Neuronal stem cell (in vitro differentiated cells): ENCODE data around the gene IMMP2L.

Source experiments
- DNase-seq: peaks from one replicate; pipeline ENCODE4 v3.0.0-alpha.2; 2013; ENCODE audit warnings: low spot score
- H2AFZ ChIP-seq: one replicate; pipeline ENCODE4 v1.6.1; 2013; ENCODE audit warnings: mild to moderate bottlenecking, low read length, inconsistent platforms
- H2AK5ac ChIP-seq: 2 replicates; pipeline ENCODE4 v1.6.1; 2013; ENCODE audit warnings: low read depth, mild to moderate bottlenecking, inconsistent platforms, low read length, moderate library complexity, mixed read lengths
- H2BK120ac ChIP-seq: 2 replicates; pipeline ENCODE4 v1.6.1; 2013; ENCODE audit warnings: low read depth, mild to moderate bottlenecking, inconsistent platforms, low read length, moderate library complexity, mixed read lengths
- H2BK12ac ChIP-seq: one replicate; pipeline ENCODE4 v1.6.1; 2013; ENCODE audit warnings: low read length, inconsistent platforms
- H2BK15ac ChIP-seq: 2 replicates; pipeline ENCODE4 v1.6.1; 2013; ENCODE audit warnings: mild to moderate bottlenecking, low read length, inconsistent platforms, mixed read lengths
- H2BK5ac ChIP-seq: one replicate; pipeline ENCODE4 v1.6.1; 2013; ENCODE audit warnings: inconsistent platforms, mild to moderate bottlenecking, low read length, moderate library complexity
- H3K14ac ChIP-seq: one replicate; pipeline ENCODE4 v1.6.1; 2013; ENCODE audit warnings: low read length, inconsistent platforms
- H3K18ac ChIP-seq: 2 replicates; pipeline ENCODE4 v1.6.1; 2013; ENCODE audit warnings: low read length, inconsistent platforms
- H3K23ac ChIP-seq: 2 replicates; pipeline ENCODE4 v1.6.1; 2013; ENCODE audit warnings: low read depth, mild to moderate bottlenecking, mixed read lengths, low read length, inconsistent platforms; ENCODE audit not compliant: poor library complexity
- H3K27ac ChIP-seq: replicated peaks from 3 replicates; pipeline ENCODE4 v1.5.1; 2013; ENCODE audit warnings: low read length, inconsistent platforms
- H3K27me3 ChIP-seq, 3 experiments: 2 replicates each; pipeline ENCODE4 v1.6.1; 2013; ENCODE audit warnings: low read length in 3 of 3, mild to moderate bottlenecking in 2 of 3, inconsistent platforms in 1 of 3, low read depth in 1 of 3, mixed read lengths in 1 of 3, moderate library complexity in 1 of 3; ENCODE audit not compliant: control insufficient read depth in 3 of 3, insufficient read depth in 3 of 3
- H3K36me3 ChIP-seq, 2 donors: replicated peaks in 1 of 2; 2 replicates each; pipeline ENCODE4 v1.6.1; 2013; ENCODE audit warnings: low read length in 2 of 2; ENCODE audit not compliant: control insufficient read depth in 2 of 2, insufficient read depth in 2 of 2
- H3K4ac ChIP-seq: 2 replicates; pipeline ENCODE4 v1.6.1; 2013; ENCODE audit warnings: inconsistent platforms, mild to moderate bottlenecking, low read length, moderate library complexity
- H3K4me1 ChIP-seq, 2 donors: 1 replicate in 1 of 2; 2 replicates in 1 of 2; pipeline ENCODE4 v1.6.1; 2013; ENCODE audit warnings: low read length in 2 of 2, low read depth in 1 of 2; ENCODE audit not compliant: control insufficient read depth in 2 of 2, insufficient read depth in 1 of 2
- H3K4me2 ChIP-seq: one replicate; pipeline ENCODE4 v1.6.1; 2013; ENCODE audit warnings: mild to moderate bottlenecking, low read length, inconsistent platforms; ENCODE audit not compliant: insufficient read depth, poor library complexity, severe bottlenecking
- H3K4me3 ChIP-seq, 2 donors: 2 replicates each; pipeline ENCODE4 v1.5.1; 2013; ENCODE audit warnings: low read length in 2 of 2, mild to moderate bottlenecking in 2 of 2, inconsistent platforms in 1 of 2, moderate library complexity in 1 of 2
- H3K79me1 ChIP-seq: one replicate; pipeline ENCODE4 v1.6.1; 2013; ENCODE audit warnings: low read depth, mild to moderate bottlenecking, inconsistent platforms, low read length, moderate library complexity
- H3K9ac ChIP-seq: one replicate; pipeline ENCODE4 v1.6.1; 2013; ENCODE audit warnings: mild to moderate bottlenecking, low read depth, low read length, inconsistent platforms; ENCODE audit not compliant: poor library complexity
- H3K9me3 ChIP-seq, 2 donors: replicated peaks in 1 of 2; 2 replicates each; pipeline versions ENCODE3 to v1.6.1; 2013; ENCODE audit warnings: low read length in 2 of 2, mild to moderate bottlenecking in 2 of 2, inconsistent platforms in 1 of 2, low read depth in 1 of 2, mixed read lengths in 1 of 2, moderate library complexity in 1 of 2; ENCODE audit not compliant: control insufficient read depth in 2 of 2, insufficient read depth in 1 of 2
- H4K8ac ChIP-seq: one replicate; pipeline ENCODE4 v1.6.1; 2013; ENCODE audit warnings: low read depth, mild to moderate bottlenecking, inconsistent platforms, low read length, moderate library complexity
- H4K91ac ChIP-seq: one replicate; pipeline ENCODE4 v1.6.1; 2013; ENCODE audit warnings: low read length, low read depth, mild to moderate bottlenecking, inconsistent platforms; ENCODE audit not compliant: poor library complexity
- WGBS, 2 donors: extraction: QIAGEN DNeasy Blood & Tissue Kit; methylation state at CpG; one replicate each; pipeline ENCODE4 v1.1.7; 2013; ENCODE audit warnings: missing lambda C conversion rate in 2 of 2, mixed read lengths in 1 of 2; ENCODE audit not compliant: insufficient read length in 2 of 2, insufficient replicate concordance in 1 of 2; ENCODE audit errors: extremely low coverage in 2 of 2; 5-methylcytosine and 5-hydroxymethylcytosine counted together

Gene IMMP2L

GRCh38 chr7:111045449-111045848, 516.8 kb downstream of the IMMP2L start:
- no peaks in the 10 kb centered on the region for H3K27me3 ChIP-seq
- H2BK15ac ChIP-seq, result no peak overlapping the region
- H3K36me3 ChIP-seq, result no peaks in the 10 kb centered on the region
- H2BK120ac ChIP-seq, result no peak overlapping the region
- no peak overlapping the region for H4K91ac ChIP-seq
- no peak overlapping the region for H4K8ac ChIP-seq
- DNase-seq, result no peak
- H3K4me1 ChIP-seq, result peaks cover 0 to 9% of the 10 kb centered on the region in 2 donors
- no peak overlapping the region for H3K14ac ChIP-seq
- H3K79me1 ChIP-seq, result no peaks in the 10 kb centered on the region
- peaks cover 0 to 3% of the 10 kb centered on the region in 2 donors for H3K9me3 ChIP-seq
- H3K23ac ChIP-seq, result no peak overlapping the region
- H3K4ac ChIP-seq, result no peak overlapping the region
- no peak overlapping the region for H3K18ac ChIP-seq
- H2AK5ac ChIP-seq, result no peak overlapping the region
- H3K4me3 ChIP-seq, result no peak overlapping the region
- H3K9ac ChIP-seq, result no peak overlapping the region
- H2BK12ac ChIP-seq, result no peak overlapping the region
- peak overlapping the region; percentile 6 for H2AFZ ChIP-seq
- H3K4me2 ChIP-seq, result no peak overlapping the region
- H2BK5ac ChIP-seq, result no peak overlapping the region
- H3K27ac ChIP-seq, result no peak overlapping the region

- H3K23ac ChIP-seq, result no peak overlapping the region
- no peaks in the 10 kb centered on the region for H3K9me3 ChIP-seq
- no peak overlapping the region for H2BK12ac ChIP-seq
- H2BK5ac ChIP-seq, result no peak overlapping the region
- DNase-seq, result no peak
- no peak overlapping the region for H3K4me2 ChIP-seq
- no peaks in the 10 kb centered on the region for H3K79me1 ChIP-seq
- no peak overlapping the region for H2AK5ac ChIP-seq
- H3K4ac ChIP-seq, result no peak overlapping the region
- no peak overlapping the region for H2BK120ac ChIP-seq
- H4K91ac ChIP-seq, result no peak overlapping the region
- no peak overlapping the region for H3K14ac ChIP-seq
- H4K8ac ChIP-seq, result no peak overlapping the region
- H3K4me3 ChIP-seq, result no peak overlapping the region
- no peak overlapping the region for H2BK15ac ChIP-seq
- H2AFZ ChIP-seq, result no peak overlapping the region
- H3K27me3 ChIP-seq, result no peaks in the 10 kb centered on the region
- no CpG with 5 or more reads among the region's 1 CpG for WGBS, 2 donors
- no peak overlapping the region for H3K9ac ChIP-seq
- no peak overlapping the region for H3K27ac ChIP-seq
- H3K36me3 ChIP-seq, result no peaks in the 10 kb centered on the region
- no peaks in the 10 kb centered on the region for H3K4me1 ChIP-seq
- no peak overlapping the region for H3K18ac ChIP-seq
Observed at GRCh38 chr7:111043561-111043960, 518.7 kb downstream of the IMMP2L start.

GRCh38 chr7:111042842-111043241, 519.5 kb downstream of the IMMP2L start:
- H3K27ac ChIP-seq, result no peak overlapping the region
- H3K4ac ChIP-seq, result no peak overlapping the region
- no peak overlapping the region for H4K8ac ChIP-seq
- no peak overlapping the region for H3K23ac ChIP-seq
- H3K14ac ChIP-seq, result no peak overlapping the region
- no CpG with 5 or more reads among the region's 2 CpGs for WGBS, 2 donors
- no peak overlapping the region for H3K4me2 ChIP-seq
- H3K18ac ChIP-seq, result no peak overlapping the region
- no peaks in the 10 kb centered on the region for H3K9me3 ChIP-seq
- DNase-seq, result no peak
- no peaks in the 10 kb centered on the region for H3K4me1 ChIP-seq
- H2BK120ac ChIP-seq, result no peak overlapping the region
- H4K91ac ChIP-seq, result no peak overlapping the region
- H3K36me3 ChIP-seq, result no peaks in the 10 kb centered on the region
- H2BK12ac ChIP-seq, result no peak overlapping the region
- H3K79me1 ChIP-seq, result no peaks in the 10 kb centered on the region
- no peak overlapping the region for H2BK5ac ChIP-seq
- H3K4me3 ChIP-seq, result no peak overlapping the region
- H2AFZ ChIP-seq, result no peak overlapping the region
- no peak overlapping the region for H2AK5ac ChIP-seq
- H3K9ac ChIP-seq, result no peak overlapping the region
- no peak overlapping the region for H2BK15ac ChIP-seq
- no peaks in the 10 kb centered on the region for H3K27me3 ChIP-seq

GRCh38 chr7:111041577-111041976, 520.7 kb downstream of the IMMP2L start:
- no CpG with 5 or more reads among the region's 2 CpGs for WGBS, 2 donors

More at GRCh38 chr7:111041577-111041976, 520.7 kb downstream of the IMMP2L start:
- Histone ChIP-seq H2BK5ac (no peak overlapping the region), H3K23ac (no peak overlapping the region), H3K9ac (no peak overlapping the region), H3K27ac (no peak overlapping the region), H3K9me3 (no peaks in the 10 kb centered on the region), H3K36me3 (no peaks in the 10 kb centered on the region), H3K14ac (no peak overlapping the region), H2AK5ac (no peak overlapping the region), H3K4me1 (no peaks in the 10 kb centered on the region), H2BK15ac (no peak overlapping the region), H3K79me1 (no peaks in the 10 kb centered on the region), H2AFZ (peak overlapping the region; percentile 3), H3K18ac (no peak overlapping the region), H2BK12ac (no peak overlapping the region), H3K4ac (no peak overlapping the region), H3K4me2 (no peak overlapping the region), H4K91ac (no peak overlapping the region), H4K8ac (no peak overlapping the region), H3K27me3 (no peaks in the 10 kb centered on the region), H2BK120ac (no peak overlapping the region), H3K4me3 (no peak overlapping the region)
- DNase-seq, result no peak
